Activated CD8-positive, alpha-beta T cell treated with anti-CD3 and anti-CD28 coated beads for 36 hours (primary cell): Measurements from ENCODE around the gene LRMDA. TPM values are rescaled to one million over a fixed set of nuclear protein-coding genes. Genes with fewer than 3 reads are reported as not detected.

Source experiments
- ATAC-seq: fragments of 200-7000 bp; cut with Tn5 transposase; one replicate; pipeline ENCODE4 v1.10.0; 2021; ENCODE audit warnings: mild to moderate bottlenecking, moderate library complexity
- CTCF ChIA-PET: fragments of 350-600 bp; sonication (Branson Sonifier 250); formaldehyde crosslinking; loops from one replicate; lab custom pipeline; 2021; ENCODE audit warnings: antibody characterized with exemption; lab: Charles Lee
- POLR2A ChIA-PET: fragments of 350-600 bp; sonication (Branson Sonifier 250); formaldehyde crosslinking; loops from one replicate; lab custom pipeline; 2021; ENCODE audit warnings: antibody characterized with exemption; lab: Charles Lee
- DNase-seq: peaks from one replicate; pipeline ENCODE4 v3.0.0-alpha.2; 2020
- H3K27ac Mint-ChIP-seq: one replicate; pipeline ENCODE4 v1.8.0; 2021; ENCODE audit warnings: mild to moderate bottlenecking, mixed read lengths
- H3K27me3 Mint-ChIP-seq: one replicate; pipeline ENCODE4 v1.8.0; 2021; ENCODE audit warnings: mixed read lengths
- H3K36me3 Mint-ChIP-seq: one replicate; pipeline ENCODE4 v1.8.0; 2021; ENCODE audit warnings: low read depth, mixed read lengths
- H3K4me1 Mint-ChIP-seq: one replicate; pipeline ENCODE4 v1.8.0; 2021; ENCODE audit warnings: low read depth, mixed read lengths
- H3K4me3 Mint-ChIP-seq: one replicate; pipeline ENCODE4 v1.8.0; 2021; ENCODE audit warnings: mild to moderate bottlenecking, moderate library complexity, mixed read lengths
- H3K9me3 Mint-ChIP-seq: one replicate; pipeline ENCODE4 v1.8.0; 2021; ENCODE audit warnings: mixed read lengths
- CTCF ChIP-seq: fragments of 200-600 bp; IDR thresholded peaks from one replicate; pipeline ENCODE4 v1.8.0; 2022; ENCODE audit warnings: antibody characterized with exemption, mild to moderate bottlenecking
- intact Hi-C: fragments of 100-400 bp; cut with micrococcal nuclease; formaldehyde crosslinking; loops from one replicate; pipeline ENCODE4 v1.10.0; 2022
- total RNA-seq, 2 experiments: library from RNA; stranded (reverse); gene quantifications; one replicate each; pipeline ENCODE4 v1.2.3, GENCODE V29; 2021

Gene LRMDA
- total RNA-seq, 2 experiments from 2014 or later, result not detected

GRCh38 chr10:75634947-75635346, 203.5 kb downstream of the LRMDA start:
- no peaks in the 10 kb centered on the region for H3K9me3 Mint-ChIP-seq
- intact Hi-C loops, result no loop called here
- no peaks in the 10 kb centered on the region for H3K4me1 Mint-ChIP-seq
- CTCF ChIA-PET, result no interaction called here
- no peaks in the 10 kb centered on the region for H3K36me3 Mint-ChIP-seq
- DNase-seq (no peak), ATAC-seq (no peak)
- TF ChIP-seq CTCF, result no peak
- H3K4me3 Mint-ChIP-seq, result no peak overlapping the region
- POLR2A ChIA-PET, result no interaction called here
- peaks cover 3% of the 10 kb centered on the region for H3K27me3 Mint-ChIP-seq
- no peak overlapping the region for H3K27ac Mint-ChIP-seq

GRCh38 chr10:75638752-75639151, 207.3 kb downstream of the LRMDA start:
- TF ChIP-seq CTCF, result no peak

GRCh38 chr10:75639736-75640135, 208.3 kb downstream of the LRMDA start:
- H3K9me3 Mint-ChIP-seq, result no peaks in the 10 kb centered on the region
- DNase-seq (no peak), ATAC-seq (no peak)
- intact Hi-C loops, result no loop called here
- no peaks in the 10 kb centered on the region for H3K36me3 Mint-ChIP-seq
- ChIA-PET CTCF (no interaction called here), POLR2A (no interaction called here)
- H3K4me1 Mint-ChIP-seq, result no peaks in the 10 kb centered on the region
- no peak overlapping the region for H3K27ac Mint-ChIP-seq
- H3K27me3 Mint-ChIP-seq, result peaks cover 9% of the 10 kb centered on the region
- no peak for TF ChIP-seq CTCF
- no peak overlapping the region for H3K4me3 Mint-ChIP-seq

More at GRCh38 chr10:75638752-75639151, 207.3 kb downstream of the LRMDA start:
- CTCF ChIA-PET, result no interaction called here
- ATAC-seq (no peak), DNase-seq (no peak)
- H3K4me1 Mint-ChIP-seq, result no peaks in the 10 kb centered on the region
- no peak overlapping the region for H3K27ac Mint-ChIP-seq
- no peaks in the 10 kb centered on the region for H3K36me3 Mint-ChIP-seq
- H3K27me3 Mint-ChIP-seq, result peaks cover 9% of the 10 kb centered on the region
- intact Hi-C loops, result no loop called here
- no peak overlapping the region for H3K4me3 Mint-ChIP-seq
- POLR2A ChIA-PET, result no interaction called here
- H3K9me3 Mint-ChIP-seq, result no peaks in the 10 kb centered on the region

- Mint-ChIP-seq H3K4me1 (no peaks in the 10 kb centered on the region), H3K36me3 (no peaks in the 10 kb centered on the region), H3K9me3 (no peaks in the 10 kb centered on the region), H3K4me3 (no peak overlapping the region), H3K27me3 (peaks cover 9% of the 10 kb centered on the region), H3K27ac (no peak overlapping the region)
- ATAC-seq, result no peak
- no peak for TF ChIP-seq CTCF
- ChIA-PET CTCF (no interaction called here), POLR2A (no interaction called here)
- DNase-seq, result no peak
- intact Hi-C loops, result no loop called here
Measured at GRCh38 chr10:75640381-75640780, 209.0 kb downstream of the LRMDA start.

- no peak for DNase-seq
- Mint-ChIP-seq H3K9me3 (no peaks in the 10 kb centered on the region), H3K36me3 (no peaks in the 10 kb centered on the region), H3K4me1 (no peaks in the 10 kb centered on the region), H3K4me3 (no peak overlapping the region), H3K27me3 (peaks cover 9% of the 10 kb centered on the region), H3K27ac (no peak overlapping the region)
- POLR2A ChIA-PET, result no interaction called here
- CTCF ChIA-PET, result no interaction called here
- intact Hi-C loops, result no loop called here
- no peak for TF ChIP-seq CTCF
- no peak for ATAC-seq
Measured at GRCh38 chr10:75640803-75641202, 209.4 kb downstream of the LRMDA start.
